GM19468 (cell line): ENCODE results near the gene TINCR.

Experiments
- ATAC-seq: cut with Tn5 transposase; IDR thresholded peaks from one replicate; pipeline ENCODE4 v1.9.1; 2021; ENCODE audit warnings: mild to moderate bottlenecking, moderate library complexity, moderate number of reproducible peaks; ENCODE audit not compliant: unreplicated experiment; ENCODE audit errors: extremely low read depth

TINCR gene

DNA sequence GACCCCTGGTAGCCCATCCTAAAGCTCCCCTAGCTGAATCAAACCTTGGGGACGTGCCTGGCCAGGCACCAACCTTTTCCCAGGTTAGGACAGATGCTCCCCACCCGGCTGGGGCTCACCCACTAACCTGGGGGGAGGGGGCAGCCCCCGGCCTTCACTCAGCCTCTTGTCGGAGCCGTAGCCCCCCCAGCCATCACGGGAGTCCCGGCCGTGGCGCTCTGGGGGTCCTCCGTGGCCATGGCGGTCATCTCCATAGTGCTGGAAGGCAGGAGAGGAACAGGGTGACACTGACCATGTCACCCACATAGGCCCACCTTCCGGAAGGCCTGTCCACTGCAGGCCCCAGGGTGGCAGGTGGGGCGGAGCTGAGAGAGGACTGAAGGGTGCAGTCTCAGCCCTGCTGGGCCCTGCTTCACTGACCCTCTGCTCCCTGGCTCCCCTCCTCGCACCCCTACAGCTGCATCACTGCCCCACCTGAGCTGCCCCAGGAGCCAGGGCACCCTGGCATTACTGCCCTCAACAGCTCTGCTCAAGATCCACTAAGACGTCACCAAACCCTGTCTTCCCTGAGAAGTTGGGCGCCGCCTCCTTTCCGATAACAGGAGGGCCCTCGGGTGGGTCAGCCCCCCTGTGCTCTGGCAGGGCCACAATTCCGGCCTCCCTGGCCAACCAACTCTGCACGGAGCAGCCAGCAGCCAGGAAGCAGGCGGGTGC is 22.6 kb upstream of the TINCR start:
- ATAC-seq: no peak

DNA sequence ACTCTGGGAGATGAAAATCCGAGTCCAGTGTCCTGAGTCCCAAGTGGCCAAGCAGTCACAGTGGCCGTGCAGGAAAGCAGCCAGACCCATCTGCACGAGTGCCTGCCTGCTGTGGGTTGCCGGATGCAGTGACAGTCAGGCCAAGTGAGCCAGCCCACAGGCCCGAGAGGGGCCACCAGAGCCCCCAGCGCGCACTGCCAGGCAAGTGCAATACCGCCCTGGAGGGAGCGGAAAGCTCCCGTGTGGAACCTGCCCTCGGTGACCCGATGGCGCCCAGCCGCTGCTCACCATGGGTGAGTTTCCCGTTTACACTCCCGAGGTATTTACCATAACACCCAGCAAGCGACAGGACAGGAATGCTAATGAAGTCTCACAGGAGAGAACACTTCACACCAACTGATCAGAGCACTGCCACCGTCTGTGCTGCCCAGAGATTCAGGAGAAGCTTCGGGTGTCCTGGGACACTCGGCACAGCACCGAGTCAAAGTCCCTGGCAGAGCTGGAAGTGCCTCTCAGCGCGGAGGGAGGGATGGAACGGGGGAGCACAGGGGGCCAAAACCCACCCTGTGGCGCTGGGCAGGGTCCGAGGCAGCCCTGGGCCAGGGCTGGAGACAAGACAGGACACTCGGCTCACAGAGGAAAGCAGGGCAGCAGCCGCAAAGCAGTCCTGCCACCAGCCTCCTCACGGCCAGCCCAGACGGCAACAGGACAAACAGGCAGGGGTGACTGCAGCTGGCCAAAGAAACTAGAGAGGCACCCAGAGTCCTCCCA is 21.3 kb upstream of the TINCR start:
- ATAC-seq: no peak

- no peak for ATAC-seq
Observed at GRCh38 chr19:5588441-5588840, 20.7 kb upstream of the TINCR start.

GRCh38 chr19:5587661-5588060 is 19.9 kb upstream of the TINCR start:
- ATAC-seq: no peak

- no peak for ATAC-seq
Observed at GRCh38 chr19:5587071-5587455, 19.3 kb upstream of the TINCR start.

DNA sequence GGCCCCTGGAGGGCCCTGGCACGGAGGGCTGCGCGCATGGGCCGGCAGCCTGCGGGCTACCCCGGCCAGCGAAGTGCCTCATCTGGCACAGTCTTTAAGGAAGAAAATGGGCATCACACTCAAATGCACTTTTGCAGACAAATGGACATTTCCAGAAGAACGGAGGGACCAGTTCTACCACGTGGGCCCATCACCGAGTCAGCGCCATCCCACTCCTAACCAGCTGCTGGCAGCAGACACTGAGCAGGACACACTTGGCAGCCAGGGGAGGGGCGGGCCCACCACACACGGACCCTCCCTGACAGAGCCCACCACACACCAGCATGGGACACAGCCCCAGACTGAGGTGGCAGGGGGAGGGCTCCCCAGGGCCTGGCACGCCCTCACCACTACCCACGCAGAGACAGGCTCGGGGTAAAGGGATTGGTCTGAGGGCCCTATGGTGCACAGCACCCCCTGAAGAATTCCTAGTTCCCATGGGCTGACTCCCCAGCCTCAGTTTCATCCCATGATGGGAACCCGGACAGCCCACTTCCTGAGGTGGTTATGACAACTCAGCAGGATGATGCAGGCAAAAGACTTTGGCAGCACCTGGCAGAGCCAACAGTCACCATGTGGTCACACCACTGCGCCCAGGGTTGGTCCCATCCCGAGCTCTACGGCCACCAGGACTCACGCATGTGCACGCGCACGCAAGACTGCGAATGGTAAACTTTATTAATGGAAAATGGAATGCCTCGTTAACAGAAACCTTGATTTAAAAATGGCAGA is 18.7 kb upstream of the TINCR start:
- no peak for ATAC-seq

- no peak for ATAC-seq
Observed at GRCh38 chr19:5585461-5586299, 17.9 kb upstream of the TINCR start.

DNA sequence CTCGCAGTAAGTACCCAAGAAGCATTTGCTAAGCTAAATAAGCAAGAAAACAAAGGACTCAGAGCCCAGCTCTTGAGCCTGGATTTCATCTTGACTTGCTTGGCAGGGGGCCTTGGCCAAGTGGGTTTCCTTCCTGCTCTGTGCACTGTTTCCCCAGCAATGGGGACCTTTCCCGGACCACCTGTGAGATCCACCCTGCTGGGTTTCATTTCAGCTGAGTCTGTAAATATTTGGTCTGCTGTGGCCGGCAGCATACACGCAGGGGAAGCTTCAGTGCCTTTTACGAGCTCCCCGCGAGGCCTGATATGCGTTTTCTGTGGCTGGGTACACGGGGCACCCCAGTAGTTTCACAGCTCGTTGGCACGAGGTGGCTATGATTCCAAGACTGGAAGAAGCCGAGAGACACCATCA is 12.4 kb upstream of the TINCR start:
- ATAC-seq: no peak

GRCh38 chr19:5579697-5580096 is 11.9 kb upstream of the TINCR start:
- ATAC-seq: no peak

- ATAC-seq: no peak
Observed at GRCh38 chr19:5579286-5579685, 11.5 kb upstream of the TINCR start.

GRCh38 chr19:5578097-5578846 is 10.5 kb upstream of the TINCR start:
- ATAC-seq: no peak

DNA sequence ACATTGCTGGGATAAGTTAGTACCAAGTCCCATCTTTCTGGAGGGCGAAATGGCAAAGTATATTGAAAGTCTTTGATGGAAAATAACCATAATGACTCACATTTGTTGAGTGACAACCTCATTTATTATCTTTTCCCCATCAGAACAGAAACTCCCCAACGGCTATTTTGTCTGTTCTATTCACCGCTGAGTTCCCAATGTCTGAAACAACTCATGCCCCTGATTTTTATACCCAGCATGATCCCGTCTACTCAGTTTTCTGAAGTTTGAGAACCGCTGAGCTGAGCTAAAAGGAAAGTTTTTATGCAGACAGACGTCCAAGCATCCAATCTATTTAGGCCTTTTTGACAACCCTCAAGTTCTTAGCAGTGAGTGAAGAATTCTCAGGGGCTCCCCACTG is 7.8 kb upstream of the TINCR start:
- no peak for ATAC-seq

- no peak for ATAC-seq
Observed at GRCh38 chr19:5572556-5573286, 5.0 kb upstream of the TINCR start.

GRCh38 chr19:5571777-5572176 is 4.0 kb upstream of the TINCR start:
- no peak for ATAC-seq

- no peak for ATAC-seq
Observed at GRCh38 chr19:5567970-5568407, 236 bp upstream of the TINCR start.

GRCh38 chr19:5564930-5565329 is 2.8 kb downstream of the TINCR start:
- no peak for ATAC-seq

DNA sequence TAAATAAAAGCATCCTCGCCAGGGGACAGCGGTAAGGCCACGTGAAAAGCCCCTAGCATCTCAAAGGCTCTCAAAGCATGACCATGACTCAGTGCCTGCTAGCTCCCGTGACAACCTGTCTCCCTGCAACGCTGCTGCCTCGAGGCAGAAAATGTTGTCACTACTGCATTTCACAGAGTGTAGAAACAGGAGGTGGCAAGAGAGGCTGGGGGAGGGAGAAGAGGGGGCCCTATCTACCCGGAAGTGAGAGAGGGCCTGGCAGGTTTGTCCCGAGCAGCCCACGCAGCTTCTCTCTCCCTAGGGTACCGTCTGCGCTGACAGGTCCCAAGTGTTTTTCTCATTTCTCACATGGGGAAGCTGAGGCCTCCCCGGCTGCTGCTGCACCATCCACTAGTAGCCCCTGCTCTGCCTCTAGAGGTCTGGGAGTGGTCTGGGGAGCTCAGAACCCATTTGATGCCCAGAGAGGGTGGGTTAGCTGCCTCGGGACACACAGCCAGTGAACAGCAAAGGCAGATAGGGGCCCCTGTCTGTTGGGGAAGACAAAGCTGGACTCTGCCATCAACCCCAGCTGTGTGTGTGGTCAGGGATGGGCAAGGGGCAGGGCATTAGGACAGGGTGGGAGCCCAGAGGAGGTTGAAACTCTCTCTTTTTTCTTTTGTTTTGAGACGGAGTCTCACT is 3.7 kb downstream of the TINCR start:
- ATAC-seq: no peak

- ATAC-seq: no peak
Observed at GRCh38 chr19:5563008-5563431, 4.7 kb downstream of the TINCR start.
